ENCODE measurements around the gene RANBP3.
A peak's percentile ranks its signal among the peaks of the same experiment; 100 is the strongest.

GRCh38 chr19:5904352-5905113, 73.4 kb downstream of the RANBP3 start, which contains the start of gene VMAC:
- no peak for TF ChIP-seq CTCF (IDR thresholded peaks at IDR 0.05)
- no peak for TF ChIP-seq POLR2A (IDR thresholded peaks at IDR 0.05)
- TF ChIP-seq POLR2AphosphoS5 (IDR thresholded peaks at IDR 0.05) = peak in 1 of 3 donors; percentile 13
